Neutrophil (primary cell): Measurements from ENCODE around the gene ZNF138.
"Not testable (repeated sequence)": the region's sequence is repeated elsewhere in the genome, so short reads cannot be mapped to it uniquely, and the experiment has no call there.

Experiments used
- H3K27ac ChIP-seq: fragments of 200-600 bp; sonication (generic); 2 replicates; pipeline ENCODE4 v1.5.1; 2016; ENCODE audit warnings: mild to moderate bottlenecking, moderate library complexity
- H3K27me3 ChIP-seq: fragments of 200-600 bp; sonication (generic); 2 replicates; pipeline ENCODE4 v1.6.0; 2016; ENCODE audit warnings: mild to moderate bottlenecking
- H3K36me3 ChIP-seq: fragments of 200-600 bp; sonication (generic); 2 replicates; pipeline ENCODE4 v1.5.1; 2017
- H3K4me1 ChIP-seq, 2 experiments: fragments of 200-600 bp in 1 of 2; sonication (generic) in 1 of 2; 1 replicate in 1 of 2; 2 replicates in 1 of 2; pipeline versions ENCODE4 v1.5.1 to v1.6.1; 2013 to 2016; ENCODE audit warnings: low read depth in 1 of 2, low read length in 1 of 2, mild to moderate bottlenecking in 1 of 2, moderate library complexity in 1 of 2; ENCODE audit not compliant: control insufficient read depth in 1 of 2, insufficient read depth in 1 of 2
- H3K4me3 ChIP-seq, 2 experiments: fragments of 200-600 bp in 1 of 2; sonication (generic) in 1 of 2; 1 replicate in 1 of 2; 2 replicates in 1 of 2; pipeline ENCODE4 v1.5.1; 2013 to 2016; ENCODE audit warnings: low read depth in 1 of 2, low read length in 1 of 2, mild to moderate bottlenecking in 1 of 2, moderate library complexity in 1 of 2
- H3K9me3 ChIP-seq: fragments of 200-600 bp; sonication (generic); 2 replicates; pipeline ENCODE4 v1.5.1; 2016
- TF ChIP-seq, protein P1 (sequence below): fragments of 200-600 bp; sonication (generic); IDR thresholded peaks from 2 replicates; pipeline ENCODE4 v1.5.1; 2016; ENCODE audit warnings: antibody characterized with exemption

ZNF138 gene

GRCh38 chr7:64758151-64758550, 36.1 kb upstream of the ZNF138 start:
- Histone ChIP-seq H3K4me1 (no peaks in the 10 kb centered on the region), H3K27ac (no peak overlapping the region), H3K36me3 (no peaks in the 10 kb centered on the region), H3K27me3 (no peaks in the 10 kb centered on the region), H3K9me3 (no peaks in the 10 kb centered on the region), H3K4me3 (no peak overlapping the region)
- TF ChIP-seq, protein P1, sequence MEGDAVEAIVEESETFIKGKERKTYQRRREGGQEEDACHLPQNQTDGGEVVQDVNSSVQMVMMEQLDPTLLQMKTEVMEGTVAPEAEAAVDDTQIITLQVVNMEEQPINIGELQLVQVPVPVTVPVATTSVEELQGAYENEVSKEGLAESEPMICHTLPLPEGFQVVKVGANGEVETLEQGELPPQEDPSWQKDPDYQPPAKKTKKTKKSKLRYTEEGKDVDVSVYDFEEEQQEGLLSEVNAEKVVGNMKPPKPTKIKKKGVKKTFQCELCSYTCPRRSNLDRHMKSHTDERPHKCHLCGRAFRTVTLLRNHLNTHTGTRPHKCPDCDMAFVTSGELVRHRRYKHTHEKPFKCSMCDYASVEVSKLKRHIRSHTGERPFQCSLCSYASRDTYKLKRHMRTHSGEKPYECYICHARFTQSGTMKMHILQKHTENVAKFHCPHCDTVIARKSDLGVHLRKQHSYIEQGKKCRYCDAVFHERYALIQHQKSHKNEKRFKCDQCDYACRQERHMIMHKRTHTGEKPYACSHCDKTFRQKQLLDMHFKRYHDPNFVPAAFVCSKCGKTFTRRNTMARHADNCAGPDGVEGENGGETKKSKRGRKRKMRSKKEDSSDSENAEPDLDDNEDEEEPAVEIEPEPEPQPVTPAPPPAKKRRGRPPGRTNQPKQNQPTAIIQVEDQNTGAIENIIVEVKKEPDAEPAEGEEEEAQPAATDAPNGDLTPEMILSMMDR: no peak

GRCh38 chr7:64768824-64769223, 25.4 kb upstream of the ZNF138 start:
- Histone ChIP-seq H3K27ac (no peak overlapping the region), H3K36me3 (no peaks in the 10 kb centered on the region), H3K27me3 (no peaks in the 10 kb centered on the region), H3K9me3 (no peaks in the 10 kb centered on the region), H3K4me1 (no peaks in the 10 kb centered on the region), H3K4me3 (no peak overlapping the region)
- TF ChIP-seq, protein P1: no peak

GRCh38 chr7:64774204-64774842, 19.9 kb upstream of the ZNF138 start:
- Histone ChIP-seq H3K36me3 (no peaks in the 10 kb centered on the region), H3K4me1 (no peaks in the 10 kb centered on the region), H3K27ac (no peak overlapping the region), H3K9me3 (no peaks in the 10 kb centered on the region), H3K27me3 (no peaks in the 10 kb centered on the region), H3K4me3 (no peak overlapping the region)
- TF ChIP-seq, protein P1: no peak

- no peaks in the 10 kb centered on the region for H3K9me3 ChIP-seq
- TF ChIP-seq, protein P1: no peak
- no peaks in the 10 kb centered on the region for H3K36me3 ChIP-seq
- no peaks in the 10 kb centered on the region for H3K4me1 ChIP-seq
- H3K27me3 ChIP-seq: no peaks in the 10 kb centered on the region
- no peak overlapping the region for H3K27ac ChIP-seq
- no peak overlapping the region for H3K4me3 ChIP-seq
Measured at GRCh38 chr7:64775289-64775688, 18.9 kb upstream of the ZNF138 start.

DNA sequence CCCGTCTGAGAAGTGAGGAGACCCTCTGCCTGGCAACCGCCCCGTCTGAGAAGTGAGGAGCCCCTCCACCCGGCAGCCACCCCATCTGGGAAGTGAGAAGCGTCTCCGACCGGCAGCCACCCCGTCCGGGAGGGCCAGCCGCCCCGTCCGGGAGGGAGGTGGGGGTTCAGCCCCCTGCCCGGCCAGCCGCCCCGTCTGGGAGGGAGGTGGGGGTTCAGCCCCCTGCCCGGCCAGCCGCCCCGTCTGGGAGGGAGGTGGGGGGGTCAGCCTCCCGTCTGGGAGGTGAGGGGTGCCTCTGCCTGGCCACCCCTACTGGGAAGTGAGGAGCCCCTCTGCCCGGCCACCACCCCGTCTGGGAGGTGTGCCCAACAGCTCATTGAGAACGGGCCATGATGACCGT, 9.4 kb upstream of the ZNF138 start:
- H3K27me3 ChIP-seq, H3K4me1 ChIP-seq, H3K9me3 ChIP-seq, H3K36me3 ChIP-seq, H3K27ac ChIP-seq, H3K4me3 ChIP-seq: not testable (repeated sequence)

- Histone ChIP-seq H3K9me3 (no peaks in the 10 kb centered on the region), H3K36me3 (no peaks in the 10 kb centered on the region), H3K27ac (no peak overlapping the region), H3K4me1 (no peaks in the 10 kb centered on the region), H3K4me3 (no peak overlapping the region), H3K27me3 (no peaks in the 10 kb centered on the region)
- TF ChIP-seq, protein P1: no peak
Measured at GRCh38 chr7:64787295-64787694, 6.9 kb upstream of the ZNF138 start.

- H3K9me3 ChIP-seq, H3K27ac ChIP-seq, H3K27me3 ChIP-seq, H3K4me1 ChIP-seq, H3K4me3 ChIP-seq, H3K36me3 ChIP-seq: not testable (repeated sequence)
Measured at GRCh38 chr7:64789241-64789640, 5.0 kb upstream of the ZNF138 start.
